HepG2 (cell line): ENCODE data around the gene VSNL1. TPM values are rescaled to one million over a fixed set of nuclear protein-coding genes. Genes with fewer than 3 reads are reported as not detected.

Experiments used
- FOXJ3 ChIP-seq: sonication (generic); formaldehyde crosslinking; IDR thresholded peaks from 2 replicates; pipeline ENCODE4 v1.4.0; 2020; ENCODE audit warnings: missing genetic modification reagents, mild to moderate bottlenecking, borderline replicate concordance
- FOXK2 ChIP-seq: fragments of 450-650 bp; IDR thresholded peaks from 2 replicates; pipeline ENCODE4 v1.6.1; 2016
- HOXA7 ChIP-seq: sonication (generic); formaldehyde crosslinking; IDR thresholded peaks from 2 replicates; pipeline ENCODE4 v1.8.1; 2022; ENCODE audit warnings: mild to moderate bottlenecking, missing genetic modification reagents, moderate library complexity
- KAT7 ChIP-seq: IDR thresholded peaks from 2 replicates; pipeline ENCODE4 v1.6.1; 2018; ENCODE audit warnings: borderline replicate concordance, missing compliant biosample characterization
- KDM1A ChIP-seq: IDR thresholded peaks from 2 replicates; pipeline ENCODE4 v1.6.1; 2016; ENCODE audit warnings: missing compliant biosample characterization
- KMT2A ChIP-seq: sonication (generic); formaldehyde crosslinking; IDR thresholded peaks from 2 replicates; pipeline ENCODE4 v1.4.0; 2020; ENCODE audit warnings: missing genetic modification reagents
- MAFG ChIP-seq: sonication (generic); formaldehyde crosslinking; IDR thresholded peaks from 2 replicates; pipeline ENCODE4 v1.5.1; 2020; ENCODE audit warnings: mild to moderate bottlenecking, missing genetic modification reagents
- MED1 ChIP-seq: sonication (generic); formaldehyde crosslinking; IDR thresholded peaks from 2 replicates; pipeline ENCODE4 v1.4.0; 2020; ENCODE audit warnings: missing genetic modification reagents
- NFYC ChIP-seq: IDR thresholded peaks from 2 replicates; pipeline ENCODE4 v1.6.1; 2016; ENCODE audit warnings: missing genetic modification reagents, missing compliant biosample characterization
- PHF8 ChIP-seq: sonication (generic); formaldehyde crosslinking; IDR thresholded peaks from 2 replicates; pipeline ENCODE4 v1.5.0; 2020; ENCODE audit warnings: missing genetic modification reagents
- PRMT3 ChIP-seq: sonication (generic); formaldehyde crosslinking; IDR thresholded peaks from 2 replicates; pipeline ENCODE4 v1.8.1; 2022; ENCODE audit warnings: low read depth, mild to moderate bottlenecking, moderate library complexity, missing genetic modification reagents, borderline replicate concordance
- SPEN ChIP-seq: sonication (generic); formaldehyde crosslinking; IDR thresholded peaks from 2 replicates; pipeline ENCODE4 v1.5.1; 2020; ENCODE audit warnings: low read depth, mild to moderate bottlenecking, missing genetic modification reagents
- TAF1 ChIP-seq: sonication (generic); formaldehyde crosslinking; IDR thresholded peaks from 2 replicates; pipeline ENCODE4 v1.4.0; 2020; ENCODE audit warnings: missing genetic modification reagents
- ZBTB7A ChIP-seq: sonication (generic); formaldehyde crosslinking; IDR thresholded peaks from 2 replicates; pipeline ENCODE4 v1.8.0; 2022; ENCODE audit warnings: mild to moderate bottlenecking, missing genetic modification reagents
- ZFP62 ChIP-seq: sonication (generic); formaldehyde crosslinking; IDR thresholded peaks from 2 replicates; pipeline ENCODE4 v1.4.0; 2020; ENCODE audit warnings: missing genetic modification reagents
- ZNF251 ChIP-seq: sonication (generic); formaldehyde crosslinking; IDR thresholded peaks from 2 replicates; pipeline ENCODE4 v1.9.0; 2021; ENCODE audit warnings: mild to moderate bottlenecking, missing genetic modification reagents
- ZNF570 ChIP-seq: sonication (generic); formaldehyde crosslinking; IDR thresholded peaks from 2 replicates; pipeline ENCODE4 v1.4.0; 2020; ENCODE audit warnings: mild to moderate bottlenecking, missing genetic modification reagents, borderline replicate concordance
- ZNF607 ChIP-seq: sonication (generic); formaldehyde crosslinking; IDR thresholded peaks from 2 replicates; pipeline ENCODE4 v1.5.1; 2020; ENCODE audit warnings: missing genetic modification reagents, mild to moderate bottlenecking, borderline replicate concordance
- ZNF749 ChIP-seq: sonication (generic); formaldehyde crosslinking; IDR thresholded peaks from 2 replicates; pipeline ENCODE4 v1.8.0; 2022; ENCODE audit warnings: mild to moderate bottlenecking, missing genetic modification reagents, moderate library complexity, borderline replicate concordance
- ZSCAN29 ChIP-seq: sonication (generic); formaldehyde crosslinking; conservative IDR thresholded peaks from 2 replicates; pipeline ENCODE4 v1.4.0; 2020; ENCODE audit warnings: mild to moderate bottlenecking, missing genetic modification reagents
- polyA plus RNA-seq, 8 experiments: library from polyadenylated mRNA; depleted of rRNA in 3 of 8; stranded (reverse) in 7 of 8; unstranded in 1 of 8; fragments of >200 nt; fragmentation: Illumina TruSeq in 4 of 8; extraction: Trizol in 4 of 8; gene quantifications; 2 replicates each; pipeline versions ENCODE4 v1.2.1 to v1.2.3, GENCODE V29; 2011 to 2016; ENCODE audit warnings: low read depth in 4 of 8, missing spikeins in 1 of 8, mixed read lengths in 1 of 8; ENCODE audit not compliant: insufficient read depth in 1 of 8
- total RNA-seq, 5 experiments: library from RNA; depleted of rRNA; stranded (reverse); fragments of >200 nt; fragmentation: Illumina TruSeq; extraction: Trizol; gene quantifications; 2 replicates each; pipeline ENCODE4 v1.2.3, GENCODE V29; 2016; ENCODE audit warnings: low read depth in 1 of 5
- TF ChIP-seq, protein P1 (sequence below): sonication (generic); formaldehyde crosslinking; conservative IDR thresholded peaks from 2 replicates; pipeline ENCODE4 v1.8.0; 2022; ENCODE audit warnings: mild to moderate bottlenecking, moderate library complexity, missing genetic modification reagents
- TF ChIP-seq, protein P2 (sequence below): sonication (generic); formaldehyde crosslinking; IDR thresholded peaks from 2 replicates; pipeline ENCODE4 v1.4.0; 2020; ENCODE audit warnings: missing genetic modification reagents
- TF ChIP-seq, protein P3 (sequence below): sonication (generic); formaldehyde crosslinking; IDR thresholded peaks from 2 replicates; pipeline ENCODE4 v1.4.0; 2020; ENCODE audit warnings: mild to moderate bottlenecking, missing genetic modification reagents
- TF ChIP-seq, protein P4 (sequence below): IDR thresholded peaks from 2 replicates; pipeline ENCODE4 v1.6.1; 2018; ENCODE audit warnings: missing genetic modification reagents

VSNL1 gene
- total and polyA plus RNA-seq, 2 of the 13 experiments (the other 11 are each of a cell fraction or from before 2014, with no cell fraction given), result 63.2 to 95.9 TPM

DNA sequence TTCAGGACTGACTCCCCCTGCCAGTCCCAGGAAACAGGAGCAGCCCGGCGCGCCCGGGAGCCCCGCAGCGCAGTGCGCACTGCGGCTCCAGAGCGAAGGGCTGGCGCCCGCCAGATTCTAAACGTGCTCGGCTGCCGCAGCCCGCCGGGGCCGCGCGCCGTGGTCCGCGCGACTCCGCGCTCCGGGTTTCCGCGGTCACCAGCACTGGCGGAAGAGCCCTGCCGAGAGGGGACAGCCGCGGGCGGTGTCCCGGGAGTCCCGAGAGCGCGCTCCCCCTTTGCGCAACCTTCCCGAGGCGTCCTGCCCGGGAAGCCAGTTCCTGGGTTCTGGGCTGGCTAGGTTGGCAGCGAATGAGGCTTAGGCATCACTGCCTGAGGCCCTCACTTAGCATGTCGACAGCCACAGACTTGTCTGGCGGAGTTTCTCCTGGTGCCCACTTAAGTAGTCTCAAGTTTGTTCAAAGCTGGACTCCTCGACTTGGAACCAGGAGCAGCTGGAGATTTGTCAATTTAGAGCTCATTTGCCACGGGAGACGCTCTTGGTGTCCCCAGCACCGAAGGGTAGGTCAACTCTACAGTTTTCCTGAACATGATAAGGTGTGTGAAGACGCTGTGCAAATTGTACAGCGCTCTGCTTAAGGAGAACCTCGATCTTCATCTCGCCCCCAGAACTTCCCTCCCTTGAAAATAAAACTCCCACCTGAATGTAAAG is 1.5 kb upstream of the VSNL1 start (continued):
- TF ChIP-seq NFYC (CRISPR knock-in tag) (peak; percentile 15), ZNF251 (CRISPR knock-in tag) (no peak), KMT2A (CRISPR knock-in tag) (peak; percentile 98), KDM1A (CRISPR knock-in tag) (peak; percentile 67; the same call in 1 of the 2 replicates), MED1 (CRISPR knock-in tag) (peak; percentile 94), SPEN (CRISPR knock-in tag) (peak; percentile 95), KAT7 (CRISPR knock-in tag) (peak; percentile 99; the same call in 1 of the 2 replicates), TAF1 (CRISPR knock-in tag) (peak; percentile 88), ZNF570 (CRISPR knock-in tag) (0 out of 2 replicates have a peak, but pooled peaks have one; percentile 34), ZNF607 (CRISPR knock-in tag) (peak; percentile 96), FOXK2 (no peak), MAFG (CRISPR knock-in tag) (no peak), ZBTB7A (CRISPR knock-in tag) (peak; percentile 41; the same call in 1 of the 2 replicates), FOXJ3 (CRISPR knock-in tag) (peak; percentile 53; the same call in 1 of the 2 replicates), PHF8 (CRISPR knock-in tag) (peak; percentile 64), ZNF749 (CRISPR knock-in tag) (peak; percentile 75; the same call in 1 of the 2 replicates), PRMT3 (CRISPR knock-in tag) (peak; percentile 85), ZFP62 (CRISPR knock-in tag) (peak; percentile 93), HOXA7 (no peak), ZSCAN29 (CRISPR knock-in tag) (peak; percentile 89)
- TF ChIP-seq, protein P1, sequence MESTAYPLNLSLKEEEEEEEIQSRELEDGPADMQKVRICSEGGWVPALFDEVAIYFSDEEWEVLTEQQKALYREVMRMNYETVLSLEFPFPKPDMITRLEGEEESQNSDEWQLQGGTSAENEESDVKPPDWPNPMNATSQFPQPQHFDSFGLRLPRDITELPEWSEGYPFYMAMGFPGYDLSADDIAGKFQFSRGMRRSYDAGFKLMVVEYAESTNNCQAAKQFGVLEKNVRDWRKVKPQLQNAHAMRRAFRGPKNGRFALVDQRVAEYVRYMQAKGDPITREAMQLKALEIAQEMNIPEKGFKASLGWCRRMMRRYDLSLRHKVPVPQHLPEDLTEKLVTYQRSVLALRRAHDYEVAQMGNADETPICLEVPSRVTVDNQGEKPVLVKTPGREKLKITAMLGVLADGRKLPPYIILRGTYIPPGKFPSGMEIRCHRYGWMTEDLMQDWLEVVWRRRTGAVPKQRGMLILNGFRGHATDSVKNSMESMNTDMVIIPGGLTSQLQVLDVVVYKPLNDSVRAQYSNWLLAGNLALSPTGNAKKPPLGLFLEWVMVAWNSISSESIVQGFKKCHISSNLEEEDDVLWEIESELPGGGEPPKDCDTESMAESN (CRISPR knock-in tag), result peak; percentile 94
- TF ChIP-seq, protein P2, sequence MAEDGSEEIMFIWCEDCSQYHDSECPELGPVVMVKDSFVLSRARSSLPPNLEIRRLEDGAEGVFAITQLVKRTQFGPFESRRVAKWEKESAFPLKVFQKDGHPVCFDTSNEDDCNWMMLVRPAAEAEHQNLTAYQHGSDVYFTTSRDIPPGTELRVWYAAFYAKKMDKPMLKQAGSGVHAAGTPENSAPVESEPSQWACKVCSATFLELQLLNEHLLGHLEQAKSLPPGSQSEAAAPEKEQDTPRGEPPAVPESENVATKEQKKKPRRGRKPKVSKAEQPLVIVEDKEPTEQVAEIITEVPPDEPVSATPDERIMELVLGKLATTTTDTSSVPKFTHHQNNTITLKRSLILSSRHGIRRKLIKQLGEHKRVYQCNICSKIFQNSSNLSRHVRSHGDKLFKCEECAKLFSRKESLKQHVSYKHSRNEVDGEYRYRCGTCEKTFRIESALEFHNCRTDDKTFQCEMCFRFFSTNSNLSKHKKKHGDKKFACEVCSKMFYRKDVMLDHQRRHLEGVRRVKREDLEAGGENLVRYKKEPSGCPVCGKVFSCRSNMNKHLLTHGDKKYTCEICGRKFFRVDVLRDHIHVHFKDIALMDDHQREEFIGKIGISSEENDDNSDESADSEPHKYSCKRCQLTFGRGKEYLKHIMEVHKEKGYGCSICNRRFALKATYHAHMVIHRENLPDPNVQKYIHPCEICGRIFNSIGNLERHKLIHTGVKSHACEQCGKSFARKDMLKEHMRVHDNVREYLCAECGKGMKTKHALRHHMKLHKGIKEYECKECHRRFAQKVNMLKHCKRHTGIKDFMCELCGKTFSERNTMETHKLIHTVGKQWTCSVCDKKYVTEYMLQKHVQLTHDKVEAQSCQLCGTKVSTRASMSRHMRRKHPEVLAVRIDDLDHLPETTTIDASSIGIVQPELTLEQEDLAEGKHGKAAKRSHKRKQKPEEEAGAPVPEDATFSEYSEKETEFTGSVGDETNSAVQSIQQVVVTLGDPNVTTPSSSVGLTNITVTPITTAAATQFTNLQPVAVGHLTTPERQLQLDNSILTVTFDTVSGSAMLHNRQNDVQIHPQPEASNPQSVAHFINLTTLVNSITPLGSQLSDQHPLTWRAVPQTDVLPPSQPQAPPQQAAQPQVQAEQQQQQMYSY (CRISPR knock-in tag), result peak; percentile 100
- TF ChIP-seq, protein P3, sequence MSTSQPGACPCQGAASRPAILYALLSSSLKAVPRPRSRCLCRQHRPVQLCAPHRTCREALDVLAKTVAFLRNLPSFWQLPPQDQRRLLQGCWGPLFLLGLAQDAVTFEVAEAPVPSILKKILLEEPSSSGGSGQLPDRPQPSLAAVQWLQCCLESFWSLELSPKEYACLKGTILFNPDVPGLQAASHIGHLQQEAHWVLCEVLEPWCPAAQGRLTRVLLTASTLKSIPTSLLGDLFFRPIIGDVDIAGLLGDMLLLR (CRISPR knock-in tag), result peak; percentile 64; the same call in 1 of the 2 replicates
- TF ChIP-seq, protein P4, sequence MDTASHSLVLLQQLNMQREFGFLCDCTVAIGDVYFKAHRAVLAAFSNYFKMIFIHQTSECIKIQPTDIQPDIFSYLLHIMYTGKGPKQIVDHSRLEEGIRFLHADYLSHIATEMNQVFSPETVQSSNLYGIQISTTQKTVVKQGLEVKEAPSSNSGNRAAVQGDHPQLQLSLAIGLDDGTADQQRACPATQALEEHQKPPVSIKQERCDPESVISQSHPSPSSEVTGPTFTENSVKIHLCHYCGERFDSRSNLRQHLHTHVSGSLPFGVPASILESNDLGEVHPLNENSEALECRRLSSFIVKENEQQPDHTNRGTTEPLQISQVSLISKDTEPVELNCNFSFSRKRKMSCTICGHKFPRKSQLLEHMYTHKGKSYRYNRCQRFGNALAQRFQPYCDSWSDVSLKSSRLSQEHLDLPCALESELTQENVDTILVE (CRISPR knock-in tag), result peak; percentile 90
